HCT116 (cell line): ENCODE data around the gene ERICH6B. TPM values are rescaled to one million over a fixed set of nuclear protein-coding genes. Genes with fewer than 3 reads are reported as not detected.

ENCODE experiments used
- ATAC-seq: fragments of 200-7000 bp; cut with Tn5 transposase; 2 replicates; pipeline ENCODE4 v1.9.1; 2020; ENCODE audit warnings: mild to moderate bottlenecking, moderate library complexity
- BruUV-seq: library from RNA; stranded (reverse); fragments of 400-500 nt; replicated peaks from 2 replicates; lab custom pipeline; 2021; lab: Mats Ljungman, UMichigan
- CTCF ChIA-PET: fragments of 300-600 bp; sonication (Branson Sonifier 250); formaldehyde crosslinking; loops from one replicate; lab custom pipeline; 2021; ENCODE audit warnings: antibody characterized with exemption; lab: Charles Lee
- POLR2A ChIA-PET: fragments of 300-600, 350-600 bp; sonication (Branson Sonifier 250); formaldehyde crosslinking; loops from one replicate; lab custom pipeline; 2021; ENCODE audit warnings: antibody characterized with exemption; lab: Charles Lee
- RAD21 ChIA-PET, 2 experiments: fragments of 300-600 bp; sonication (Branson Sonifier 250); formaldehyde crosslinking; loops; one replicate each; lab custom pipeline; 2023; ENCODE audit warnings: low total read pairs in 2 of 2; ENCODE audit not compliant: uncharacterized antibody in 2 of 2, unreplicated experiment in 2 of 2, low non-redundant PET in 1 of 2; lab: Charles Lee
- DNase-seq: peaks from one replicate; pipeline ENCODE4 v3.0.0-alpha.2; 2010; ENCODE audit warnings: low read depth, low spot score
- H2AFZ ChIP-seq: fragments of 200-600 bp; shearing (Covaris generic), sonication (generic); 2 replicates; pipeline ENCODE4 v1.6.1; 2017; ENCODE audit warnings: low read depth, mixed run types, mixed read lengths, antibody characterized with exemption, low read length; ENCODE audit not compliant: poor library complexity, severe bottlenecking
- H3K27ac ChIP-seq: 2 replicates; pipeline ENCODE4 v1.5.1; 2012; ENCODE audit warnings: low read depth, low read length
- H3K27me3 ChIP-seq: fragments of 200-600 bp; sonication (generic); 2 replicates; pipeline ENCODE4 v1.6.1; 2016; ENCODE audit warnings: mixed run types, low read length, mixed read lengths; ENCODE audit not compliant: insufficient read depth
- H3K36me3 ChIP-seq, 2 experiments: fragments of 200-500 bp in 1 of 2; fragments of 200-600 bp in 1 of 2; sonication (Bioruptor generic) in 1 of 2; sonication (generic) in 1 of 2; 2 replicates each; pipeline versions ENCODE4 v1.5.1 to v1.6.1; 2014 to 2016; ENCODE audit warnings: low read length in 2 of 2, inconsistent platforms in 1 of 2, mixed read lengths in 1 of 2, mixed run types in 1 of 2; ENCODE audit not compliant: insufficient read depth in 2 of 2, control insufficient read depth in 1 of 2
- H3K4me1 ChIP-seq, 2 experiments: fragments of 200-600 bp in 1 of 2; sonication (generic) in 1 of 2; 2 replicates each; pipeline versions ENCODE4 v1.5.1 to v1.6.1; 2012 to 2017; ENCODE audit warnings: low read length in 2 of 2, inconsistent platforms in 1 of 2, mild to moderate bottlenecking in 1 of 2, mixed read lengths in 1 of 2, mixed run types in 1 of 2, moderate library complexity in 1 of 2; ENCODE audit not compliant: insufficient read depth in 2 of 2, control insufficient read depth in 1 of 2
- H3K4me2 ChIP-seq: fragments of 200-600 bp; sonication (generic); 2 replicates; pipeline ENCODE4 v1.6.1; 2017; ENCODE audit warnings: mixed run types, low read length, mixed read lengths
- H3K4me3 ChIP-seq, 2 experiments: fragments of 200-600 bp in 1 of 2; sonication (generic) in 1 of 2; replicated peaks in 1 of 2; 2 replicates each; pipeline ENCODE4 v1.5.1; 2011 to 2016; ENCODE audit warnings: low read length in 2 of 2, control low read depth in 1 of 2, low read depth in 1 of 2, mild to moderate bottlenecking in 1 of 2, mixed read lengths in 1 of 2, mixed run types in 1 of 2
- H3K79me2 ChIP-seq: fragments of 200-600 bp; sonication (generic); 2 replicates; pipeline ENCODE4 v1.6.1; 2017; ENCODE audit warnings: mild to moderate bottlenecking, mixed run types, low read length, moderate library complexity, mixed read lengths; ENCODE audit not compliant: insufficient read depth
- H3K9ac ChIP-seq: fragments of 200-600 bp; sonication (generic); 2 replicates; pipeline ENCODE4 v1.6.1; 2016; ENCODE audit warnings: low read length, mixed read lengths
- H3K9me2 ChIP-seq: fragments of 200-600 bp; sonication (generic), shearing (Covaris generic); 2 replicates; pipeline ENCODE4 v1.6.1; 2017; ENCODE audit warnings: mixed run types, mild to moderate bottlenecking, moderate library complexity; ENCODE audit not compliant: insufficient read depth
- H3K9me3 ChIP-seq, 2 experiments: fragments of 200-500 bp in 1 of 2; fragments of 200-600 bp in 1 of 2; sonication (Bioruptor generic) in 1 of 2; sonication (generic) in 1 of 2; 2 replicates each; pipeline ENCODE4 v1.6.1; 2014 to 2017; ENCODE audit warnings: low read length in 2 of 2, mixed read lengths in 2 of 2, inconsistent platforms in 1 of 2, low read depth in 1 of 2, mild to moderate bottlenecking in 1 of 2, mixed run types in 1 of 2, moderate library complexity in 1 of 2; ENCODE audit not compliant: control insufficient read depth in 1 of 2, insufficient read depth in 1 of 2
- H4K20me1 ChIP-seq: fragments of 200-600 bp; sonication (generic), shearing (Covaris generic); 2 replicates; pipeline ENCODE4 v1.6.1; 2017; ENCODE audit warnings: mixed run types, mild to moderate bottlenecking, moderate library complexity; ENCODE audit not compliant: insufficient read depth
- CBX3 ChIP-seq: IDR thresholded peaks from 2 replicates; pipeline ENCODE4 v1.6.1; 2012; ENCODE audit warnings: low read depth
- CEBPB ChIP-seq: IDR thresholded peaks from 2 replicates; pipeline ENCODE4 v1.6.1; 2012; ENCODE audit warnings: low read depth
- EGR1 ChIP-seq: IDR thresholded peaks from 2 replicates; pipeline ENCODE4 v1.6.1; 2012; ENCODE audit warnings: low read depth
- ELF1 ChIP-seq: IDR thresholded peaks from 2 replicates; pipeline ENCODE4 v1.6.1; 2012; ENCODE audit warnings: low read depth, borderline replicate concordance
- EZH2phosphoT487 ChIP-seq: fragments of 200-600 bp; IDR thresholded peaks from 2 replicates; pipeline ENCODE4 v1.6.1; 2018; ENCODE audit warnings: antibody characterized with exemption, borderline replicate concordance
- FOSL1 ChIP-seq: IDR thresholded peaks from 2 replicates; pipeline ENCODE4 v1.6.1; 2012; ENCODE audit warnings: low read depth
- JUND ChIP-seq: IDR thresholded peaks from 2 replicates; pipeline ENCODE4 v1.6.1; 2012
- RAD21 ChIP-seq: IDR thresholded peaks from 2 replicates; pipeline ENCODE4 v1.6.1; 2012; ENCODE audit warnings: low read depth, mild to moderate bottlenecking
- REST ChIP-seq: IDR thresholded peaks from 2 replicates; pipeline ENCODE4 v1.6.1; 2012; ENCODE audit warnings: low read depth
- SIN3A ChIP-seq: IDR thresholded peaks from 2 replicates; pipeline ENCODE4 v1.6.1; 2012; ENCODE audit warnings: low read depth
- SP1 ChIP-seq: IDR thresholded peaks from 2 replicates; pipeline ENCODE4 v1.6.1; 2012; ENCODE audit warnings: low read depth
- SRF ChIP-seq: IDR thresholded peaks from 2 replicates; pipeline ENCODE4 v1.6.1; 2012; ENCODE audit warnings: low read depth
- TCF7L2 ChIP-seq: IDR thresholded peaks from 2 replicates; pipeline ENCODE4 v1.7.0; 2011; ENCODE audit warnings: borderline replicate concordance, inconsistent platforms; ENCODE audit not compliant: insufficient read depth, insufficient read length; ENCODE audit errors: extremely low read depth
- YY1 ChIP-seq: IDR thresholded peaks from 2 replicates; pipeline ENCODE4 v1.6.1; 2011; ENCODE audit warnings: low read length, low read depth, moderate library complexity, mild to moderate bottlenecking; ENCODE audit not compliant: insufficient replicate concordance; ENCODE audit errors: extremely low read depth
- ZFX ChIP-seq: fragments of 450-650 bp; IDR thresholded peaks from 2 replicates; pipeline ENCODE4 v1.6.1; 2017
- intact Hi-C: fragments of 100-400 bp; cut with micrococcal nuclease; formaldehyde crosslinking; loops from 2 replicates; pipeline ENCODE4 v1.10.0; 2022
- total RNA-seq: library from RNA; stranded (reverse); gene quantifications from one replicate; pipeline ENCODE4 v1.2.1, GENCODE V29; 2021; ENCODE audit not compliant: unreplicated experiment
- TF ChIP-seq, protein P1 (sequence below): IDR thresholded peaks from 2 replicates; pipeline ENCODE4 v1.6.1; 2012

ERICH6B gene
- total RNA-seq, 1 experiment from 2014 or later = not detected

- BruUV-seq = no TSS peak
- ChIA-PET CTCF (no interaction called here), RAD21 (no interaction called here), POLR2A (no interaction called here)
- no peak for DNase-seq
- Histone ChIP-seq H3K79me2 (no peaks in the 10 kb centered on the region), H4K20me1 (no peaks in the 10 kb centered on the region), H3K27ac (no peak overlapping the region), H3K9me3 (no peaks in the 10 kb centered on the region), H3K36me3 (peaks cover 30 to 33% of the 10 kb centered on the region in 2 experiments; a peak in 3 of 4 replicates), H3K9ac (no peak overlapping the region), H3K9me2 (no peaks in the 10 kb centered on the region), H3K4me2 (no peak overlapping the region), H3K4me1 (no peaks in the 10 kb centered on the region), H3K4me3 (no peak overlapping the region), H3K27me3 (no peaks in the 10 kb centered on the region), H2AFZ (no peak overlapping the region)
- TF ChIP-seq CEBPB (no peak), CBX3 (no peak), EGR1 (no peak), SP1 (no peak), TCF7L2 (no peak), FOSL1 (no peak), YY1 (no peak), ELF1 (no peak), ZFX (no peak), SIN3A (no peak), RAD21 (no peak), JUND (no peak), EZH2phosphoT487 (no peak), SRF (no peak), REST (no peak)
- TF ChIP-seq, protein P1, sequence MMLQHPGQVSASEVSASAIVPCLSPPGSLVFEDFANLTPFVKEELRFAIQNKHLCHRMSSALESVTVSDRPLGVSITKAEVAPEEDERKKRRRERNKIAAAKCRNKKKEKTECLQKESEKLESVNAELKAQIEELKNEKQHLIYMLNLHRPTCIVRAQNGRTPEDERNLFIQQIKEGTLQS = no peak
- intact Hi-C loops = no loop called here
- ATAC-seq = no peak
Measured at GRCh38 chr13:45516757-45517156, 98.8 kb downstream of the ERICH6B start.
